Measurements from ENCODE around the gene KCTD17.

DNA sequence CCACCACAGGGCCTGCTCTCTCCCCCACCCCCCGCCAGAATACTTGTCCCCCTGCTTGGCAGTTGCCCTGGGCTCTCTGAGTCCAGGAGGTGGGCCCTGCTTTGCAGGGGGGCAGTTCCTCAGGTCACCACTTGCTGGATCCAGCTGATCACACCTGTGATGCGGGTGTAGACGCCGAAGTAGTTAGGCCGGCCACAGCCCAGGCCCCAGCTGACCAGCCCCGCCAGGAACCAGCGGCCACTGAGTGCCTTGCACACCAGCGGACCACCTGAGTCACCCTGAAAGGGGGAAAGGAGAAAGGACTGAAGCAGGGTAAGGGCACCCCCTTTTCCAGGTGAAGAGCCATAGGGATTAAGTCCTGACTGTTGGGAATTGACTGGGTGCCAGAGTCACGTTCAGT is 14.4 kb downstream of the KCTD17 start:
- TF ChIP-seq, protein P1, sequence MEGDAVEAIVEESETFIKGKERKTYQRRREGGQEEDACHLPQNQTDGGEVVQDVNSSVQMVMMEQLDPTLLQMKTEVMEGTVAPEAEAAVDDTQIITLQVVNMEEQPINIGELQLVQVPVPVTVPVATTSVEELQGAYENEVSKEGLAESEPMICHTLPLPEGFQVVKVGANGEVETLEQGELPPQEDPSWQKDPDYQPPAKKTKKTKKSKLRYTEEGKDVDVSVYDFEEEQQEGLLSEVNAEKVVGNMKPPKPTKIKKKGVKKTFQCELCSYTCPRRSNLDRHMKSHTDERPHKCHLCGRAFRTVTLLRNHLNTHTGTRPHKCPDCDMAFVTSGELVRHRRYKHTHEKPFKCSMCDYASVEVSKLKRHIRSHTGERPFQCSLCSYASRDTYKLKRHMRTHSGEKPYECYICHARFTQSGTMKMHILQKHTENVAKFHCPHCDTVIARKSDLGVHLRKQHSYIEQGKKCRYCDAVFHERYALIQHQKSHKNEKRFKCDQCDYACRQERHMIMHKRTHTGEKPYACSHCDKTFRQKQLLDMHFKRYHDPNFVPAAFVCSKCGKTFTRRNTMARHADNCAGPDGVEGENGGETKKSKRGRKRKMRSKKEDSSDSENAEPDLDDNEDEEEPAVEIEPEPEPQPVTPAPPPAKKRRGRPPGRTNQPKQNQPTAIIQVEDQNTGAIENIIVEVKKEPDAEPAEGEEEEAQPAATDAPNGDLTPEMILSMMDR (IDR thresholded peaks at IDR 0.05; ENCODE audit: low read depth, low read length, missing input control): no peak
- TF ChIP-seq RAD21 (IDR thresholded peaks at IDR 0.05) (no peak), YY1 (IDR thresholded peaks at IDR 0.05) (no peak), HNF4G (IDR thresholded peaks at IDR 0.05) (no peak), JUND (IDR thresholded peaks at IDR 0.05) (no peak), FOXA1 (IDR thresholded peaks at IDR 0.05) (no peak), GABPA (IDR thresholded peaks at IDR 0.05 in 1 of 2, conservative IDR thresholded peaks at IDR 0.05 in 1 of 2) (no peak), TAF1 (conservative IDR thresholded peaks at IDR 0.05) (no peak), EGR1 (IDR thresholded peaks at IDR 0.05; ENCODE audit: low read depth in 2 of 2) (no peak), SP1 (IDR thresholded peaks at IDR 0.05) (no peak), NR2F2 (IDR thresholded peaks at IDR 0.05) (no peak)
- TF ChIP-seq, protein P2, sequence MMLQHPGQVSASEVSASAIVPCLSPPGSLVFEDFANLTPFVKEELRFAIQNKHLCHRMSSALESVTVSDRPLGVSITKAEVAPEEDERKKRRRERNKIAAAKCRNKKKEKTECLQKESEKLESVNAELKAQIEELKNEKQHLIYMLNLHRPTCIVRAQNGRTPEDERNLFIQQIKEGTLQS (IDR thresholded peaks at IDR 0.05): no peak
- TF ChIP-seq, protein P3, sequence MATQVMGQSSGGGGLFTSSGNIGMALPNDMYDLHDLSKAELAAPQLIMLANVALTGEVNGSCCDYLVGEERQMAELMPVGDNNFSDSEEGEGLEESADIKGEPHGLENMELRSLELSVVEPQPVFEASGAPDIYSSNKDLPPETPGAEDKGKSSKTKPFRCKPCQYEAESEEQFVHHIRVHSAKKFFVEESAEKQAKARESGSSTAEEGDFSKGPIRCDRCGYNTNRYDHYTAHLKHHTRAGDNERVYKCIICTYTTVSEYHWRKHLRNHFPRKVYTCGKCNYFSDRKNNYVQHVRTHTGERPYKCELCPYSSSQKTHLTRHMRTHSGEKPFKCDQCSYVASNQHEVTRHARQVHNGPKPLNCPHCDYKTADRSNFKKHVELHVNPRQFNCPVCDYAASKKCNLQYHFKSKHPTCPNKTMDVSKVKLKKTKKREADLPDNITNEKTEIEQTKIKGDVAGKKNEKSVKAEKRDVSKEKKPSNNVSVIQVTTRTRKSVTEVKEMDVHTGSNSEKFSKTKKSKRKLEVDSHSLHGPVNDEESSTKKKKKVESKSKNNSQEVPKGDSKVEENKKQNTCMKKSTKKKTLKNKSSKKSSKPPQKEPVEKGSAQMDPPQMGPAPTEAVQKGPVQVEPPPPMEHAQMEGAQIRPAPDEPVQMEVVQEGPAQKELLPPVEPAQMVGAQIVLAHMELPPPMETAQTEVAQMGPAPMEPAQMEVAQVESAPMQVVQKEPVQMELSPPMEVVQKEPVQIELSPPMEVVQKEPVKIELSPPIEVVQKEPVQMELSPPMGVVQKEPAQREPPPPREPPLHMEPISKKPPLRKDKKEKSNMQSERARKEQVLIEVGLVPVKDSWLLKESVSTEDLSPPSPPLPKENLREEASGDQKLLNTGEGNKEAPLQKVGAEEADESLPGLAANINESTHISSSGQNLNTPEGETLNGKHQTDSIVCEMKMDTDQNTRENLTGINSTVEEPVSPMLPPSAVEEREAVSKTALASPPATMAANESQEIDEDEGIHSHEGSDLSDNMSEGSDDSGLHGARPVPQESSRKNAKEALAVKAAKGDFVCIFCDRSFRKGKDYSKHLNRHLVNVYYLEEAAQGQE (IDR thresholded peaks at IDR 0.05): no peak
- TF ChIP-seq, protein P4, sequence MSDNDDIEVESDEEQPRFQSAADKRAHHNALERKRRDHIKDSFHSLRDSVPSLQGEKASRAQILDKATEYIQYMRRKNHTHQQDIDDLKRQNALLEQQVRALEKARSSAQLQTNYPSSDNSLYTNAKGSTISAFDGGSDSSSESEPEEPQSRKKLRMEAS (IDR thresholded peaks at IDR 0.05): no peak
